ENCODE measurements around the gene PACSIN3. TPM values are rescaled to one million over a fixed set of nuclear protein-coding genes. Genes with fewer than 3 reads are reported as not detected.
A peak's percentile ranks its signal among the peaks of the same experiment; 100 is the strongest.

The PACSIN3 gene
- total and polyA plus RNA-seq, 2 of the 13 experiments (the other 11 are each of a cell fraction or from before 2014, with no cell fraction given), result 47.9 to 93.3 TPM

- TF ChIP-seq ELF4 (CRISPR knock-in tag; IDR thresholded peaks at IDR 0.05; ENCODE audit: borderline replicate concordance) (0 out of 2 replicates have a peak, but pooled peaks have one; percentile 49), GZF1 (CRISPR knock-in tag; IDR thresholded peaks at IDR 0.05) (no peak), ZNF414 (CRISPR knock-in tag; IDR thresholded peaks at IDR 0.05) (no peak), MLLT10 (CRISPR knock-in tag; IDR thresholded peaks at IDR 0.05) (no peak), SKI (IDR thresholded peaks at IDR 0.05; ENCODE audit: partially characterized antibody) (no peak), ZNF124 (CRISPR knock-in tag; IDR thresholded peaks at IDR 0.05) (no peak), ZNF816 (CRISPR knock-in tag; IDR thresholded peaks at IDR 0.05; ENCODE audit: borderline replicate concordance) (0 out of 2 replicates have a peak, but pooled peaks have one; percentile 2), POGK (CRISPR knock-in tag; conservative IDR thresholded peaks at IDR 0.05) (0 out of 2 replicates have a peak, but pooled peaks have one; percentile 23), ZNF572 (CRISPR knock-in tag; IDR thresholded peaks at IDR 0.05) (no peak), ELF3 (CRISPR knock-in tag; IDR thresholded peaks at IDR 0.05) (no peak), REXO4 (CRISPR knock-in tag; IDR thresholded peaks at IDR 0.05; ENCODE audit: borderline replicate concordance) (no peak), GFI1 (CRISPR knock-in tag; IDR thresholded peaks at IDR 0.05; ENCODE audit: borderline replicate concordance) (no peak; the same call in 1 of the 2 replicates), THAP7 (CRISPR knock-in tag; IDR thresholded peaks at IDR 0.05) (no peak), POLR2AphosphoS5 (IDR thresholded peaks at IDR 0.05; ENCODE audit: low read depth, low read length) (no peak), MIER3 (CRISPR knock-in tag; IDR thresholded peaks at IDR 0.05; ENCODE audit: borderline replicate concordance) (peak; percentile 48; the same call in 1 of the 2 replicates), AGO1 (IDR thresholded peaks at IDR 0.05; ENCODE audit: low read depth, low read length, poor library complexity, severe bottlenecking) (no peak), SMAD9 (CRISPR knock-in tag; IDR thresholded peaks at IDR 0.05) (no peak), ZNF160 (CRISPR knock-in tag; IDR thresholded peaks at IDR 0.05) (0 out of 2 replicates have a peak, but pooled peaks have one; percentile 35), SKIL (CRISPR knock-in tag; IDR thresholded peaks at IDR 0.05; ENCODE audit: borderline replicate concordance) (no peak), KLF12 (CRISPR knock-in tag; IDR thresholded peaks at IDR 0.05; ENCODE audit: borderline replicate concordance) (no peak), ZNF563 (CRISPR knock-in tag; IDR thresholded peaks at IDR 0.05) (no peak; the same call in 1 of the 2 replicates), ETV6 (CRISPR knock-in tag; conservative IDR thresholded peaks at IDR 0.05) (no peak), NCOA2 (CRISPR knock-in tag; IDR thresholded peaks at IDR 0.05) (no peak), HDAC1 (CRISPR knock-in tag; IDR thresholded peaks at IDR 0.05) (peak; percentile 31; the same call in 1 of the 2 replicates), ZFP36 (IDR thresholded peaks at IDR 0.05; ENCODE audit: borderline replicate concordance, low read depth, low read length, partially characterized antibody) (no peak)
These were observed at the start of gene PACSIN3 (continued) for GRCh38 chr11:47186076-47186699.
